GM19397 (cell line): ENCODE results near the gene GSKIP.
"Not testable (repeated sequence)": the region's sequence is repeated elsewhere in the genome, so short reads cannot be mapped to it uniquely, and the experiment has no call there.

Source experiments
- ATAC-seq: cut with Tn5 transposase; IDR thresholded peaks from one replicate; pipeline ENCODE4 v1.9.1; 2021; ENCODE audit warnings: mild to moderate bottlenecking, moderate library complexity; ENCODE audit not compliant: unreplicated experiment

GSKIP gene

GRCh38 chr14:96362965-96363750, at the start of gene GSKIP, which contains the start of gene ATG2B:
GSKIP (plus strand) TSS chr14:96363526; CDS start chr14:96382248, 18,722 bp downstream.
ATG2B (minus strand) TSS chr14:96363341; CDS start chr14:96362976, 365 bp downstream.
- ATAC-seq: peak; percentile 83

DNA sequence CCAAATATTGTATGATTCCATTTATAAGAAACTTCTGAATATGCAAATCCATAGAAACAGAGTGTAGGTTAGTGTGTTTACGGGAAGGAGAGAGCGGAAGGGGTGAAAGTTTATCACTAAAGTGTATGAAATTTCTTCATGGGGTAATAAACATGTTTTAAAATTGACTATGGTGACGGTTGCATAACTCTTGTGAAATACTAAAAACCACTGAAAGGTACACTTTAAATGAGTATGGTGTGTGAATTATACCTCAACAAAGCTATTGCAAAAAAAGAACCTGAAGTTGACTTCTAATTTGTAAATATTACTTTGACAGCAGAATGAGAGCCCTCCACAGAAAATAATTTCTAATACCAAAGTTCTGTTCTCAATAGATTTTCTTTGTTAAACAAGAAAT, 47.2 kb upstream of the GSKIP start:
- ATAC-seq: no peak

- ATAC-seq: no peak
Measured at GRCh38 chr14:96318836-96319235, 44.5 kb upstream of the GSKIP start.

DNA sequence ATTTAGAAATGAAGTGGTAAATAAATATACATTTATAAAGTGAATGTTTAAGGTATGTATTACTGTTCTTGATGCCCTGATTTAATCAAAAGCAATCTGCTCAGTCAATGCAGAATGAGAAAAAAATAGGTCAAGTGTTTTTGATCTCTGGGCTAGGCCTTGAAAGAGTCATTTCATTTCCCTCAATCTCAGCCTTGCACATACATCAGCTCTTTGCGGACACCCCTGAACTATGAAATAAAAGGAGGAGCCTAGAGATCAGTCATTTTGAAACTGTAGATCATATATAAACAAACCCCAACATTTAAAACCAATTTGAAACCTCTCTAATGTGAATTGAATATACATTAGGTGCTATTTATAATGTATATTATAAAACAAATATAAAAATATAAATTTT, 42.7 kb upstream of the GSKIP start:
- ATAC-seq: no peak

DNA sequence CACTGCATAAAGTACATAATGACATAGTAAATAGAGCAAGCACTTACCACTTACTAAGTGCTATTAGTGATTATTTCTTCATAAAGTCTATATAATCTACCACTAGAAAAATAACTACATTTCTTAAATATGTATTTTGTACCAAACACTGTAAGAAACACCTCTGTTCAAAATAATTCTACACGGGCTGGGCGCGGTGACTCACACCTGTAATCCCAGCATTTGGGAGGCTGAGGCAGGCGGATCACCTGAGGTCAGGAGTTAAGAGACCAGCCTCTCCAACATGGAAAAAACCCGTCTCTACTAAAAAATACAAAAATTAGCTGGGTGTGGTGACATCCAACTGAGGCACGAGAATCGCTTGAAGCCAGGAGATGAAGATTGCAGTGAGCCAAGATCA, 39.1 kb upstream of the GSKIP start:
- ATAC-seq: no peak

DNA sequence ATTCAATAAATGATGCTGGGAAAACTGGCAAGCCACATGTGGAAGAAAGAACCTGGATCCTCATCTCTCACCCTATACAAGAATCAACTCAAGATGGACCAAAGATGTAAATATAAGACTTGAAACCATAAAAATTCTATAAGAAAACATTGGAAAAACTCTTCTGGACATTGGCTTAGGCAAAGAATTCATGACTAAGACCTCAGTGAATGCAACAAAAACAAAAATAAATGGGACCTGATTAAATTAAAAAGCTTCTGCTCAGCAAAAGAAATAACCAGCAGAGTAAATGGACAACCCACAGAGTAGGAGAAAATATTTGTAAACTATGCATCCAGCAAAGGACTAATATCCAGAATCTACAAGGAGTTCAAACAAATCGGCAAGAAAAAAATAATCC, 24.8 kb upstream of the GSKIP start:
- ATAC-seq: no peak

GRCh38 chr14:96341323-96341722, 22.0 kb upstream of the GSKIP start:
- ATAC-seq: no peak

DNA sequence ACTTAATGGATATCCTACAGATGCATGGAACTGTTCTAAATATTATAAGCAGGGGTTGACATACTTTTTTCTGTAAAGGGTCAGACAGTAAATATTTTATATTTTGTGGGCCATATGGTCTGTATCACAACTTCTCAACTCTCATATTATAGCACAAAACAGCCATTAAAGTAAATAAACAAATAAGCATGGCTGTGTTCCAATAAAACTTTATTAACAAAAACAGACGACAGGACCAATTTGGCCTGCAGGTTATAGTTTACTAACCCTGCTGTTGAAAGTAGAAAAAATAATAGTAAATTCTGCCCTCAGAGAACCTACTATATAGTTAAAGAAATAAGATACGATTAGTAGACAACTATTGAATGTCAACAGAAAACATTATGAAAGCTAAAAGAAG, 17.7 kb upstream of the GSKIP start:
- no peak for ATAC-seq

DNA sequence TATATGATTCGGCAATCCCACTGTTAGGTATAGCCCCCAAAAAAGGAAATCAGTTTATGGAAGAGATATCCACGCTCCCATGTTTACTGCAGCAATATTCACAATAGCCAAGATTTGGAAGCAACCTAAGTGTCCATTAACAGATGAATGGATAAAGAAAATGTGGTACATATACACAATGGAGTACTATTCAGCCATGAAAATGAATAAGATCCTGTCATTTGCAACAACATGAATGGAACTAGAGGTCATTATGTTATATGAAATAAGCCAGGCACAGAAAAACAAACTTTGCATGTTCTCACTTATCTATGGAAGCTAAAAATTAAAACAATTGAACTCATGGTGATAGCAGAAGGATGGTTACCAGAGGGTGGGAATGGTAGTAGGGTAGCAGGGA, 15.4 kb upstream of the GSKIP start:
- not testable (repeated sequence) for ATAC-seq

DNA sequence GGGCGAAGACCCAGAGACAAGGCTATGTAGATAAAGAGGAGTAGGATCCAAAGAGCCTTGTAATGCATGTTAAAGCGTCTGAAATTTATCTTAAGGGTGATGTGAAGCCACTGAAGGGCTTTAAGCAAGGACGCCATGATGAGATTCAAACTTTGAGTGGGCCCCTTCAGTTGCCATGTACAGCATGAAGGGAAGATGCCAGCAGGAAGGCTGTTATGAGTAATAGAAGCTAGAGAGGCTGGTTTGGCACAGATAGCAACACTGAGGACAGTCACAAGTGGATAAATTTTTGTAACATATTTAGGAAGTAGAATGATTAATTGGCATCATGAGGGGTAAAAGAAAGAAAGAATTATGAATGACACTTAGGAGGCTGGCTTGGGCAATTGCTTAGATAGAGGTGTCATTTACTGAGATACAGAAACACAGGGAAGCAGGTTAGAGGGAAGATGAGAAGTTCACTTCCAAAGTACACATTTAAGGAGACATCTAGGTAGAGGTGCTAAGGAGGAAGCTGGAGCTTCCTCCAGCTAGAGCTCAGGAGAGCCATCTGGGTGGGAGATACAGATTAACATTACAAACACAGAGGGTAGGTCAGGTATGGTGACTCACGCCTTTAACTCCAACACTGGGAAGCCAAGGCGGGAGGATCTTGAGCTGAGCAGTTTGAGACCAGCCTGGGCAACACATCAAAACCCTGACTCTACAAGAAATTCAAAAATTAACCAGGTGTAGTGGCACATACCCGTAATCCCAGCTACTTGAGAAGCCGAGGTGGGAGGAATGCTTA, 13.8 kb upstream of the GSKIP start:
- ATAC-seq: no peak

DNA sequence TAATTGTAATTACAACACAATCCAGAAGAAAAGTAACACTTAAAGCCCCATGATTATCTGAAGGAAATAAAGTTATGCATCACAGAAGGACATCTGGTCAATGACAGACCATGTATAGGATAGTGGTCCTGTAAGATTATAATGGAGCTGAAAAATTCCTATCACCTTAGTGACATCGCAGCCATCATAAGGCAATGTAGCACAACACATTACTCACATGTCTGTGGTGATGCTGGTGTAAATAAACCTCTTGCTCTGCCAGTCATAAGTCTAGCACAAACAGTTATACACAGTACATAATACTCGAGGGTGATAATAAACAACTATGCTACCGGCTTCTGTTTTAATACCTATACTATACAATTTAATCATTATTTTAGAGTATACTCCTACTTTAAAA, 11.3 kb upstream of the GSKIP start:
- no peak for ATAC-seq

- no peak for ATAC-seq
Measured at GRCh38 chr14:96352708-96353107, 10.6 kb upstream of the GSKIP start.

GRCh38 chr14:96354246-96354645, 9.1 kb upstream of the GSKIP start:
- ATAC-seq: no peak

GRCh38 chr14:96357216-96357615, 6.1 kb upstream of the GSKIP start:
- no peak for ATAC-seq

DNA sequence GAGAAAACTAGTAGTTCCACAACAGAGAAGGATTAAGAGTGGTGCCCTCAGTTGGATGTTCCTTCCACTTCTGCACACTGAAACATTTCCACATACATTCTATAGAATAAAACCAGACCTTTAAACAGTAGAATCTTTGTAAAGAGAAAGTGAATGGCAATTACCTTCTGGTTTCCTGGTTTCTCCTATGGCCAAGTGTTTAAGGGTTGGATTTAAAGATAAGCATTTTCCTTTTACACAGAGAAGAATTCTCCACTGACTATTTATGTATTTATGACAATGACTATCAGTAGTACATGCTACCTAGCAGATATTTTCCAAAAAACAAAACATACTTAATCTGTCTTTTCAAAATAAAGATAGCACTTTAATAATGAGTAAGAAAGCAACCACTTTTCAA, 3.4 kb upstream of the GSKIP start:
- no peak for ATAC-seq

DNA sequence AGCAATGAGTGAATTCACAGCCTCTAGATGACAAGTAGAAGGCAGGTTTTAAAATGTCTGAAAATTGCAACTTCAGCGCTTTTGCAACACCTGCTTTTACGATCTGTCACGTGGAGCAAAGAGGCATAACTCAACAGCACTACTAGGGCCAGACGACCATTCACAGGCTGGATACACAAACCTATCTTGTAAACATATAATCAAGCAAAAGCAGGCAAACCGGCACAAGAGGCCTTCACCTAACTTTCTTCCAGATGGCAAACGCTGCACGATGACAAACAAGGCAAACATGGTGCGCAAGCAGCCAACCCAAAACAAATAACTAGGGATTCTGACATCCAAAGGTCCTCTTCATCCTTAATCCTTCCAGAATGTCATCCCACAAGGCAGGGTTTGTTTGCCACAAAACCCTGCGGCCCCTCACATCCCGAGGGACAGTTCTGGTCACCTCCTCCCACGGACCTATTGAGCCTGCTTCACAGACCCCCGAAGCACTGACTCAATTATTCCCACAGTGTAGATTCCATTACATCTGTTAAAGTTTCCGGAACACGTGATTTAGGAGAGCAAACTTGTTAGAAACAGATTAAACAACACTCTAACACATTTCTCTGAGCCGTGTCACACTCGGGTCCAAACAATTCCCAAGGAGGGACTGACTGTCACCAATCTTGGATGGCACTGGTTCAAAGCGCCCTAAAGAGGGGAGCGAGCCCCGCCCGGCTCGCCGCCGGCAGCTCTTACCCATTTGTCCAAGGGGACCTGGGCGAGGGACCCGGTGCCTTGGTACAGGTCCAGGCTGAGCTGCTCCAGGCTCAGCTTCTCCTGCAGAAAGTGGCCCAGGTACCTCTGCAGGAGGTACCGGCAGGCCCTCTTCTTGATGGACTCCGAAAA, 1.0 kb upstream of the GSKIP start:
- no peak for ATAC-seq

DNA sequence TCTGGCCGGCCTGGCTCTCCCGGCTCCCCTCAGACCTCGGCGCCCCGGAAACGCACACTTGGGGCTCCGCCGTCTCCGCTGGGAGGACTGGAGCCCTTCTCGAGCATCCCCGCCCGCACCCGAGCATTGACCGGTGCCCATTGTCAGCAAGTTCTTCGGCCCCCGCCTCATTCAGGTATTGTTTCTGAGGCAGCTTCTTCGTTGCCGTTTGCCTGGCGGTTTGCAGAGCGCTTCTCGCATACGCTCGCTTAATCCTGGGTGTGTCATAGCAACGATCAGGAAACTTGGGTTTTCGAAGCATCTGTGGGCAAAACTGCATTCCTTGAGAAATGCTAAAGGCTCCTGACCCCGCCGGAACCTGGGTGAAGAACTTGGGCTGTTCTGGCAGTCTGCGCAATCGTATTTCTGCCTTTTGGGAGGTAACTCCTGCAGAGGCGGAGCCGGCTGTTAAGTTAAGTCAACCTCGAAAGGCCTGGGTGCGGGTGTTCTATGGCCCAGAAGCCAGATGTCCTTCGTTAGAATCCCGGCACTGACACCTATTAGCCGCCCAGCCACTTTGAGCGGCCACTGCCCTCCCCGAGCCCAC, 518 bp downstream of the GSKIP start:
- peak; percentile 22 for ATAC-seq

- ATAC-seq: no peak
Measured at GRCh38 chr14:96364962-96365361, 1.6 kb downstream of the GSKIP start.

DNA sequence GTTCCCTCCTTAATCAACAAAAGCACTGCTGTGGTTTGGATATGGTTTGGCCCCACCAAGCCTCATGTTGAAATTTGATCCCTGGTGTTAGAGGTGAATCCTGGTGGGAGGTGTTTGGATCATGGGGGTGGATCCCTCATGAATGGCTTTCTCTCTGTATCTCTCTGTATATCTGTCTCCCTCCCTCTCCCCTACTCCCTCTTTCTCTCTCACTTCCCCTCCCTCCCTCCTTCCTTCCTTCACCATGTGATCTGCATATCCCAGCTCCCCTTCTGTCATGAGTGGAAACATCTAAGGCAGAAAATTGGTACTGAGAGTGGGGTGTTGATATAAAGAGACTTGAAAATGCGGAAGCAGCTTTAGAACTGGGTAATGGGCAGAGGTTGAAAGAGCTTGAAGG, 5.2 kb downstream of the GSKIP start:
- ATAC-seq: no peak

DNA sequence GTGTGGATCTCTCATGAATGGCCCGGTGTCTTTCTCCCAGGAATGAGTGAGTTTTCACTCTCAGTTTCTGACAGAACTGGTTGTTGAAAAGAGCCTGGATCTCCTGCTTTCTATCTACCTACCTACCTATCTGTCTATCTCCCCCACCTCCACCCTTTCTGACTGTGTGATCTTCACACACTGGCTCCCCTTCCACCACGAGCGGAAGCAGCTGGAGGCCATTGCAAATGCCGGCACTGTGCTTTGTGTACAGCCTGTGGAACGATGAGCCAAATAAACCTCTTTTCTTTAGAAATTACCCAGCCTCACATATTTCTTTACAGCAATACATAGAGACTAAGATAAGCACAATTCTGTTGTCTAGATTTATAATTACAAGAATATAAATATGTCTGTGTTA, 7.2 kb downstream of the GSKIP start:
- ATAC-seq: no peak

DNA sequence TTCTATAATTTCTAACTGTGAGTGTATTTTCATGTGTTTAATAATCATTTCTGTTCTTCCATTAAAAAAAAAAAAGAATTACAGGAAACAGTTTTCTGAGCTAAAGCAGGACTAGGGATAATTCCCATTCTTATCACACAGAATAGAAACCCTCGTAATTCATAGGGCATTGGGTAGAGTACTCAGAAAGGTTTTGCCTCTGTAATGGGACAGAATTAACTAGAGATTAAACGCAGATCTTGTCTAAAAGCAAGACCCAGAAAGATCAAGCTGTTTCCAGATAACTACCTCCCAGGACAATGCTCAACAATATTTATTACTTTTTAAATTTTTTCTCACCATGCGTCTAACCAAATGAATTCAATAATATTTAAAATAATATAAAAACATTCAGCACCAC, 10.2 kb downstream of the GSKIP start:
- no peak for ATAC-seq
